Cerebellar cortex (tissue), 1 donor: Measurements from ENCODE around the gene IL31.
A peak's percentile ranks its signal among the peaks of the same experiment; 100 is the strongest.
"Not testable (repeated sequence)": the region's sequence is repeated elsewhere in the genome, so short reads cannot be mapped to it uniquely, and the experiment has no call there.

Experiments
- DNase-seq: peaks from one replicate; pipeline ENCODE4 v3.0.0-alpha.2; 2015; ENCODE audit warnings: low spot score

The IL31 gene

DNA sequence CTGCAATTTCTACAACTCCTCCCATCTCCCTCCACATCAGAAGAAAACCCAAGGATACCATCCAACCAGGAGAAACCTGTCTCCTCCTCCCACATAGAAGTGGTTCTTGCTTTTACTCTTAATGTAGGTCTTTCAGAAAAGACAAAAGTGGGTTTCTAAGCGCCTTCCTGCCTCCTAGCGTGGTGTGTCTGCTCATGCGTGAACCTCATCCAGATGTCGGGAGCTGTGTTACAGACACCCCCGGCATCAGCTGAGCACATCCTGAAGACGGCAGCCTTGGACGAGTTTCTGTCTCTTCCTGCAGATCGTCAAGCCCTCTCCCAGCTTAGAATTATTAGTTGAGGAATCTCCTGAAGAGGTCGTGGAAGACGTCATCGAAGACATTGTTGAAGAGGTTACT is 18.4 kb upstream of the IL31 start:
- DNase-seq, result no peak

DNA sequence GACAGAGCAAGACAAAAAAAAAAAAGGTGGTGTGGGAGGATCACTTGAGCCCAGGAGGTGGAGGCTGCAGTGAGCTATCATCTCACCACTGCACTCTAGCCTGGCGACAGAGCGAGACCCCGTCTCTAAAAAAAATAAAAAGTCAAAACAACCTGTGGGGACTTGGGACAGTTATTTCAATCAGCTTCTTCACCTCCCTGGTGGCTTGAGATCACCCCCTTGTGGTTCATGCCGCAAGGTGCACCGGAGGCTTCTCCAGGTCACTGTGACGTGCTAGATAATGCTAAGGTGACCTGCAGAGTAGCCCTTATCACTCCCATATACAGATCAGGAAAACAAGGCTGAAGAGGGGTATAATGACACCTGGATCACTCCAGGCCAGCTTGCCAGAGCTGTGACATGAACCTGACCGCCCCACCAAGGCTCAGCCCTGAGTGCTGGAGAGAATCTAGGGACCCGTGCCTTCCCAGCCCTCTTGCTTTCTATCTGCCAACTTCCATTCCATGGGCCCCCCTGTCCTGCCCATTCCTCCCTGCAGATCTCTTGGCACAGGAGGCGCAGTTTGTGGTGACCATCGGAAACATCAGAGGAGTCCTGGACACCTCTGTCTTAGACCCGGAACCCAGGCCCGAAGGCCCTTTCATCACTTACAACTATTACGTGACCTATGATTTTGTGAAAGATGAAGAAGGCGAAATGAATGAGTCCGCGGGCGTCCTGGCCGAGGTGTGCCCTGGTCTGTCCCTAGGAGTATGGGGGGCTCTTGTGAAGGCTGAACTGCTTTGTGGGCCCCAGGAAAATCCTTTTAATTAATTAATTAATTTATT is 17.0 kb upstream of the IL31 start:
- DNase-seq, result peak; percentile 65

DNA sequence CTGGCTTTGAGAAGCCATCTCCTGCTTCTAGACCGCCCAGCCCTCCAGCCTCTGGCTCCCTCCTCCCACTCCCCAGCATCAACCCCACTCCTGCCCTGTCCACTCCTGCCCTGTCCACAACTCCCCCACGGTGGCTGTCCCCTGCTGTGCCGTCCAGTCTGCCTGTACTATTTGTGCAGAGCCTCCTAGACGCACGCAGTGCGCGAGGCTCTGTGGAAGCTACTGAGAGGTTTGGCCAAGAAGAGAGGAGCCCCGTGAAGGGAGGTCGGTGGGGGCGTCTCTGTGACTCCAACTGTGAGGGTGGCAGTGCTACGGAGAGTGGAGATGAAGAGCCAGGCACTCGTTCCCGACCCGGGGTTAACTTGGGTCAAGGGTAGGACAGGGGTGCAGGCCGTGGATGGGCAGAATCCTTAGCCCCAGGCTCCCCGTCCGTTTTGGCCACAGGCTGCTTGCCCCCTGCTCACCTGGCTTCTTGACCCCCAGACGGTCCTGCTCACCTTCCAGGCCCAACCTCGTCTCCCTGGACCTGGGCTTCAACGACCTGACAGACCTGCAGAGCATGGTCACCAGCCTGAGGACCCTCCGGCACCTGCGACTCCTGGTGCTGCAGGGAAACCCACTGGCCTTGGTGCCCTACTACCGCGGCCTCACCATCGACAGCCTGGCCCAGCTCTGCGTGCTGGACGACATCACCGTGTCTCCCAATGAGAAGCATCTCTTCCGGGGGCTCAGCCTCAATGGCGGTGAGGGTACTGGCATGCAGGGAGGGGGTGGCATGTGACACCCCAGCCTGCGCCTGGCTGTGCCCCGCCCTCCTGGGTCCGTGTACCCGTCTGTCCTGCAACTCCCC is 15.8 kb upstream of the IL31 start:
- DNase-seq, result no peak

DNA sequence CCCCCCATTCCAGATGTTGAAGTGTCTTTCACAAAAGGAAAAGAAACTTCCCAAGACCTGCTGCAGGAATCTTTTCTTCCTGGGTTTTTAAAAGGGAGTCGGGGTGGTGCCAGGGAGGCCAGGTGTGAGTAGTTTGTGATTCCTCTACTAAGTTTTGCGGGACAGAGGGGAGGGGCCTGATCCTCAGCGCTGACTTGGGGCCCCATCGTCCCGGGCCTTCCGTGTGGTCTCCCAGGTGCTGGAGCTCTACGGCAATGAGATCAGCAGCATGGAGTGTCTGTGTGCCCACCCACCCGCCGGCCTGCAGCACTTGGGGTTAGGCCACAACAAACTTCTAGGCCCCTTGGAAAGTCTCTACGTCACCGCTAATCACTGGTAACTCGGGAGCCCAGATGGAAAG is 13.4 kb upstream of the IL31 start:
- DNase-seq, result no peak

DNA sequence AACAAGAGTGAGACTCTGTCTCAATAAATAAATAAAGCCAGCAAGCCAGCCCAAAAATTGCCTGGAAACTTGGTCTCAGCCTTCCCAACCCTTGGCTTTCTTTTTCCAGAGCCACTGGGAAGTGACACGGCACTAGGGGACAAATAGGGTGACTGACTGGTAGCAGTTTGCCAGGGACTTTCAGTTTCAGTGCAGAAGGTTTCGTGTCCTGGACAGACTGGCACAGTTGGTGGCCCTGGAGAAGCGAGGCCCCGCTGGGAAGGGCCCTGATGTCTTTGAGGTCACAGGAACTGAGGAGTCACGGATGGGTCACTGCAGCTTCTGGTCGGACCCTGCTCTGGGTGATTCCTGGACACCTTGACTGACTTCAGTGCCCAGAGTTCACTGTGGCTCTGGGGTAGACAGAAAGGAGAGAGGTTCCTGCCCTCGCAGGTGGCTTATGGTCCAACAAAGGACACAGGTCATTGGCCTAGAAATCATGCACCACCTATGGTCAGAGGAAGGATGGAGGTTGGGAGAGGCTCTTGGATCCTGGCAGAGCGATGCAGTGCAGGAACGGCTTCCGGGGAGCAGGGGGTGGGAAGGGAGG is 11.6 kb upstream of the IL31 start:
- DNase-seq, result no peak

DNA sequence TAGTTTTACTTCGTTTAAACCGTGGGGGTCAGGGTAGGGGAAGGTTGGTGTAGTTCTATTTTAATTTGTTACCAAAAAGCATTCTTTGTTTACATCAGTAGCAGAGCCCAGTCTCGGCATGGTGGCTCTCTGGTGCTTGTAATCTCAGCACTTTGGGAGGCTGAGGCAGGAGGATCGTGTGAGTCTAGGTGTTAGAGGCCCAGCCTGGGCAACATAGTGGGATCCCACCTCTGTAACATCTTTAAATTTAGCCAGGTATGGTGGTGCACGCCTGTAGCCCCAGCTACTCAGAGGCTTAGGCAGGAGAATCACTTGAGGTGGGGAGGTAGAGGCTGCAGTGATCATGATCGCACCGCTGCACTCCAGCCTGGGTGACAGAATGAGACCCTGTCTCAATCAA is 11.1 kb upstream of the IL31 start:
- DNase-seq, result no peak

DNA sequence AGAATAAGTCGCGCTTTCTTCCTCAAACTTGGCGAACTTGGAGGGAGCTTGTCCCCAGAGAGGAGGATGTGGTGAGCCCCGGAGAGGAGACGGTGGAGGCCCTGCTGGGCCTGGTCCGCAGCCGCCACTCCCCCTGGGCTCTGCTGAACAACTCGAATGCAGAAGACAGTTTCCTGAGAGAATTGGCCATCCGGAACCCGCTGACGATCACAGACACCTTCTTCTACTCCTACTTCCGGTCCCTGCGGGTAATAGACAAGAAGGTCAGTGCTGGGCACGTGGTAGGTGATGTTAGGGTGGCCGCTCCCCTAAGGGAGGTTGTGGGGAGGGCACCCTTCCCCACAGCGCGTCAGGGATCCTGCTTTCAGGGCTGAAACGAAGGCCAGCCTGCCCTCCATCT is 10.5 kb upstream of the IL31 start:
- DNase-seq, result no peak

DNA sequence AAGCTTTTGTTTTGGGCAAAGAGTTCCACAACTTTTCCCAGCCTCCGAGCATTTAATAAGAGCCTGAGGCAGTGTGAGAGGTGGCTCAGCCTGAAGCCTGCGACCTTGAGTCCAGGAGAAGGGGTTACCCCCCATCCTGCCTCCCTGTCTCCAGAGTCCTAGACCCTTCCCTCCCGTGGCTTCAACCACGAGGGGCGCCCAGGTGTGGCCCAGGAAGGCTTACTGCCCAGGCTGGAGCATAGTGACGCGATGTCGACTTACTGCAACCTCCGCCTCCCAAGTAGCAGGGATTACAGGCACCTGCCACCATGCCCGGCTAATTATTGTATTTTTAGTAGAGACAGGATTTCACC is 9.5 kb upstream of the IL31 start:
- DNase-seq, result no peak

DNA sequence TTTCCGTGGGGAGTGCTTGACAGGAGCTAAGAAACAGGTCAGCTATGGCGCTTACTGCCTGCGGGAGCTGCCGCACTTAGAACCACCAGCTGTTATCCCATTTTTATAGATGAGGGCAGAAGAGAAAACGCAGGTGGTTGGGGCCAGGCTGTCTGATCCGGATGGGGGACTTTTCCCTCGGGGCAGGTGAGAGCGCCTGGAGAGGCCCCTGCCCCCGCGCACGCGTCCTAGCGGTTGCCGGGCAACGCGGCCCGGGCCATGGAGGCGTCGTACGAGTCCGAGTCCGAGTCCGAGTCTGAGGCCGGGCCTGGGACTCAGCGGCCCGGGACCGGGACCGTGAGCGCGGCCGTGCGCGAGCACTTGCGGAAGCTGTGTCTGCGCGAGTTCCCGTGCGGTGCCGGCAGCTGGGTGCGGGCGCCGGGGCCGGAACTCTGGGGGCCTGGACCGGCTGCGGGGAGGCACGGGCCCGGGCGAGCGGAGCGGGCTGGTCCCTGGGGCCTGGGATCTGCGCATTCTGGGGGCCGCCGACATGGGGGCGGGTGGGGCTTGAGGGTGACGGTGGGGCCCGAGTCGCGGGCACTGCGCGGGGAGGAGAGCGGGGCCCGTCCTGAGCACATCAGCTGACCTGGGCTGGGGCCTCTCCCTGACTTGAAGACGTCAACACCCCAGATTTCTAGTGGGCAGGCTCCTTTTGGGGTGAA is 9.0 kb upstream of the IL31 start, which contains the start of gene LRRC43:
TSS of gene LRRC43 (plus strand) at position 237 of the 701 bp plus-strand sequence. CDS start at position 259, 22 bp downstream.
- DNase-seq, result peak; percentile 19

DNA sequence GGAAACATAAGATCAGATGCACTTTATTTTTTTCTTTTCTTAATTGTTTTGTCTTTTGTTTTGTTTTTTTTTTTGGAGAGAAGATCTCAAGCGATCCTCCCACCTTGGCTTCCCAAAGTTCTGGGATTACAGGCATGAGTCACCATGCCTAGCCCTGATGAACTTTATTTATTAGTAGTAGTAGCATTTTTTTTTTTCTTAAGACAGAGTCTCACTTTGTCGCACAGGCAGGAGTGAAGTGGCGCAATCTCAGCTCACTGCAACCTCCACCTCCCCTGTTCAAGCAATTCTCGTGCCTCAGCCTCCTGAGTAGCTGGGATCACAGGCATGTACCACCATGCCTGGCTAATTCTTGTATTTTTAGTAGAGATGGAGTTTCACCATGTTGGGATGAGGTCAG is 2.5 kb upstream of the IL31 start:
- not testable (repeated sequence) for DNase-seq

DNA sequence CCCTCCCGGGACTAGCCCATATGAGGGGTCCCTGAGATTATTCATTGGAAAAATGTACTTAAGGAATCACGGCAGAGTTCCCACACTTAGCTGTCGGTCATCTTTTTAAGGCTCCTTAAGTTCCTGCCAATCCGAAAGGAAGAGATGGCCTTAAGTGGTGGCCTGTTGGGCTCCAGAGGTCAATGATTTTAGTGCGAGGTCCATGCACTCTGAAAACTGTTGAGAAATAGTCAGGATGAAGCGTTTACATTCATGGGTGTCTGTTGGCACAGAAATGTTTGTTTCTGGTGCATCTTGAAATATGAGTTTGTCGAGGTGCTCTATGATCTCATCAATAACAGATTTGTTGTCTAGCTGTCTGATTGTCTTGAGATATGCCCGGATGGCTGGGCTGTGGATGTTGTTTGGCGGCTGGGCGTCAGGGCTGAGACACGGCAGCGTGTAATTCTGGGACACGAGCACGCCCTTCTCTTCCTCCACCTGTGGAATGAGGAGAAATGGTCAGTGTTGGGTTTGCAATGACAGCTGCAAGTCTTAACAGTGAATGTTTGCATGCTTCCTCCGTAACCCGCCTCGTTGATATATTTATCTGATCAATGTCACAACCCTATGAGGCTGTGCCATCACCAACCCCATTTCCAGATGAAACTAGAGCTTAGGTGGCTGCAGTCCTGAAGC is 1.6 kb downstream of the IL31 start:
- no peak for DNase-seq

DNA sequence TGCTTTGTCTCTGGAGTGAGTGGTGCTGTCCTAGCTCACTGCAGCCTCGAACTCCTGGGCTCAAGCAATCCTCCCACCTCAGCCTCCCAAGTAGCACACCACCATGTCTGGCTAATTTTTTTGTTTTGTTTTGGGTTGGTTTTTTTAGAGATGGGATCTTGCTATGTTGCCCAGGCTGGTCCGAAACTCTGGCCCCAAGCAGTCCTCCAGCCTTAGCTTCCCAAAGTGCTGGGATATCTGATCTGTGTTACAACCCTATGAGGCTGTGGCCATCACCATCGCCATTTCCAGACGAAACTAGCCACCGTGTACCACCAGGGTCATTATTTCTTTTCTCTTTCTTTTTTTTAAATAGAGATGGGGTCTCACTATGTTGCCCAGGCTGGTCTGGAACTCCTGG is 2.6 kb downstream of the IL31 start:
- no peak for DNase-seq

DNA sequence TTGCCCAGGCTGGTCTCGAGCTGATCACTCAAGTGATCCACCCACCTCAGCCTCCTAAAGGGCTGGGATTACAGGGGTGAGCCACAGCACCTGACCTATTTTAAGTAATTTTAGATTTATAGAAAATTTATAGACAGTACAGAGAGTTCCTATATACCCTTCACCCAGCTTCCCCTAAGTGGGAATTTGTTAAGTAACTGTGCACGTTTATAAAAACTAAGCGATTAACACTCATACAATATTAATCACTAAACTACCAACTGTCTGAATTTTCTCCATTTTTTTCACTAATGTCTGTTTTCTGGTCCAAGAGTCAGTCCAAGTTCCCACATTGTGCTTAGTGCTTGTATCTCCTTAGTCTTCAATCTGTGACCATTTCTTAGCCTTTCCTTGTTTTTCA is 5.5 kb downstream of the IL31 start:
- DNase-seq, result no peak

DNA sequence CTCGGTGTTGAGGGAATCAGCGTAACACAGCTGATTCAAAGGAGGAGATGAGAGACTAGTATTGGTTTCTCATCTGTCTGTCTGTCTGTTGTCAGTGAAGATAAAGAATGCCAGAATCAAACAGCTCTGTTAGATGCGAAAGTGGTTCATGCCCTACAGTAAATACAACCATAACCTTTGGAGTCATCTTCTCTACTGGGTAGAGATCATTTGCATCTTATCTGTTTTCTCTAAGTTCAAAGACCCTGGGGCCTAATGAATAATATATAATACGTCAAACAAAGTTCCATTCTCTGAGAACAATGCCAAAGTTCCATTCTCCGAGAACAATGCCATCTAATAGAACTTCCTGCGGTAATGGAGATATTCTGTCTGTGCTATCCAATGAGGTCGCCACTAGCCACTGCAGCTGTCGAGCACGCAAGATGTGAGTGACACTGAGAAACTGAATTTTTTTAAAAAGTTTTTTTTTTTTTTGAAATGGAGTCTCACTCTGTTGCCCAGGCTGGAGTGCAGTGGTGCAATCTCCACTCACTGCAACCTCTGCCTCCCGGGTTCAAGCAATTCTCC is 6.6 kb downstream of the IL31 start:
- DNase-seq, result no peak

DNA sequence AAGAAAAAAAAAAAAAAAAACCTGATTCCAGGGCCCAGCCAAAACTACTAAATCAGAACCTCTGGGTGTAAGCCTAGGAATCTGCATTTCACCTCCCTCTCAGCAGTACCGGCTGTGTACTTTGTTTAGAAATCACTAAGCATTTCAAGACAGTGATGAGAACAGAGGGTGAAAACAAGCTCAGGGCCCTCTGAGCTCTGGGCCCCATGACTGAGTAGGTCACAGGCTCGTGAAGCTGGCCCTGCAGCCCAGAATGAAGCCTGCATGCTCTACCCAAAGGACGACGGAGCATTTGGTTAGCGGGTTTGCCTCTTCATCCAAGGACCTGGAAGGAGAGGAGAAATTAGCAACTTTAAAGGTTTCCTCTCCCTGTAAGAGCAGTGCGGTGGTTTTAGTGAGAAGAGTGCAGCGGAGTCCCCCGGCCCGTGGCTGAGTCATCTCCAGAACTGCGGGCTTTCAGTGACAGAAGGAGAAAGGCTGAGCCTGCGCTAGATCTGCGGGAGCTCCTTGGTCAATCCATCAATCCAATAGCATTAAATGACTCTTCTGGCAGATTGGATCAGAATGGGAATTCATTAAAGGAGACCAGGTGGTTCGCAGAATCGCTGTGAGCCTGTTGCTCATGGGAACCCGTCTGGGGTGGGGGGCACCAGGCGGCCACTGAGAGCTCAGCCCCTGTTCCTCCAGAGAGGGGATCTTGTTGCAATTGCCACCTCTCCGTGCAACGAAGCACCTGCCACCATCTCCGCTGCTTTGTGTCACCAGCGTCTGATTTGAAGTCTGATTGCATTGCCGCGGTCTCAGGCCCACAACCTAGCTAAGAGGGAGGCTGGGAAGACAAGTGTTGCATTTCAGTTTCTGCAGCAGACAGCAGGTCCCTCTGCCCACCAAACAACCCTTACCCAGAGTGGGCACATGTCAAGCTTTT is 7.3 kb downstream of the IL31 start:
- no peak for DNase-seq

DNA sequence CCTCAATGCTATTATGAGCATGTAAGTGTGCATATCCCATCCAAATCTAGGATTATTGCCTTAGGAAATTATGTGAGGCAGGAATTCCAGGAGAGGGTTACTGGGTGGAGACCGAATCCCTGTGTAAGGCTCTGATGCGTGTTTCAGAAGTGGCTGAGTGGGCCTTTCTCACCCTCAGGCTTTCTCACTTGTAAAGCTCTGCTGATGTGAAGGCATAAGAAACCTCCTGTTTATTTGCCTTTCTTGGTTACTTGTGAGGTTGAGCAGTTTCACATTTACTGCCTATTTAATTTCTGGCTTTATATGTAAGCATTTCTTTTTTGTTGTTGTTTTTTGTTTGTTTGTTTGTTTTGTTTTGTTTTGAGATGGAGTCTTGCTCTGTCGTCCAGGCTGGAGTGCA is 11.0 kb downstream of the IL31 start:
- DNase-seq, result no peak

DNA sequence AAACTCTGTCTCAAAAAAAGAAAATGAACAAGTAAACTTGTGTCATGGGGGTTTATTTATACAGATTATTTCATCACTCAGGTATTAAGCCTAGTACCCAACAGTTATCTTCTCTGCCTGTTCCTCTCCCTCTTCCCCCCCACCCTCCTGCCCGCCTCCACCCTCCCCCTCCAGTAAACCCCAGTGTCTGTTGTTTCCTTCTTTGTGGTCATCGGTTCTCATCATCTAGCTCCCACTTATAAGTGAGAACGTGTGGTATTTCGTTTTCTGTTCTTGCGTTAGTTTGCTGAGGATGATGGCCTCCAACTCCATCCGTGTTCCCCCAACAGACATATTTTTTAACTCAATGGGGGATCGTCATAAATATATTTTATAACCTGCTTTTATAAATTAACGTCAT is 12.3 kb downstream of the IL31 start:
- no peak for DNase-seq

DNA sequence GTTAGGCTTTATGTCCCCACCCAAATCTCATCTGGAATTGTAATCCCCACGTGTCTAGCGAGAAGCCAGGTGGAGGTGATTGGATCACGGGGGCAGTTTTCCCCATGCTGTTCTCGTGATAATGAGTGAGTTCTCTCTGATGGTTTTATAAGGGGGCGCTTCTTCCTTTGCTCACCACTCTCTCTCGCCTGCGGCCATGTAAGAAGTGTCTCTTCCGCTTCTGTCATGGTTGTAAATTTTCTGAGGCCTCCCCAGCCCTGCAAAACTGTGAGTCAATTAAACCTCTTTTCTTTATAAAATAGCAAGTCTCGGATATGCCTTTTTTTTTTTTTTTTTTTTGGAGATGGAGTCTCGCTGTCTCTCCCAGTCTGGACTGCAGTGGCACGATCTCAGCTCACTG is 13.3 kb downstream of the IL31 start:
- no peak for DNase-seq

DNA sequence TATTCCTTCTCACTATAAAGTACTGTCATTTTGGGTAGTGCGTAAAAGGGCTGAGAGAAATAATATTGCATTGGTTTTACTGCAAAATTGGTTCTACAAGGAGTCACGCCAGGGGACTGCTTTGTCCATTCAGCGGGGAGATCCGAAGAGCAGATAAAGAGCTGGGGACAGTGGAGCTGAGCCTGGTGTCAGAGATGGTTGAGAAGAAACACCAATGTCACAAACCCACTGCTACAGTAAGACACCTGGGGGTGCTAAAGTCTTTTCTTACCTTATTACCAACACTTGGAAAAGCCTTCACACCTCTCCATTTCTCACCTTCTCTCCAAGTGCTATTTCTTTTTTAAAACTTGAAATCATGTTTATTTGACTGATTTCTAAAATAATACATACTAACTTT is 14.1 kb downstream of the IL31 start:
- peak; percentile 11 for DNase-seq

DNA sequence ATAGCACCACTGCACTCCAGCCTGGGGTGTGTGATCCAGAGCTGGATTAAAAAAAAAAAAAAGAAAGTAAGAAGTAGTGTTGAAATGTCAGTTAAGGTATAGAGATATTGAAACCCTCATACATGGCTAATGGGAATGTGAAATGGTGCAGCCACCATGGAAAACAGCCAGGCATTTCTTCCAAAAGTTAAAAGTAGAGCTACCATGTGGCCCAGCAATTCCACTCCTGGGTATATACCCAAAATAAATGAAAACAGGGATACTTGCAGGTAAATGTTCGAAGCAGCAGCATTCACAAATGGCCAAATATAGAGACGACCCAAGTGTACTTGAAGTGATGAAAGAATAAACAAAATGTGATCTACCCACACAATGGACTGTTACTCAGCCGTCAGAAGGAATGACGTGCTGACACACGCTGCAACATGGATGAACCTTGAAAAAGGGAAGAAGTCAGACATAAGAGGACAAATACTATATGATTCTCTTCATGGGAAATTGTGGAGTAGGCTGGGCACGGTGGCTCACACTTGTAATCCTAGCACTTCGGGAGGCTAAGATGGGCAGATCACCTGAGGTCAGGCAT is 15.2 kb downstream of the IL31 start:
- DNase-seq, result no peak
